Stimulated activated naive CD8-positive, alpha-beta T cell treated with anti-CD3 and anti-CD28 coated beads, Interleukin-15, amount 100 ng/mL, for 72 hours (primary cell): ENCODE results near the gene ANKS4B.

ENCODE experiments used
- ATAC-seq: fragments of 150-1000 bp; cut with Tn5 transposase; 2 replicates; pipeline ENCODE4 v1.10.0; 2021; ENCODE audit warnings: mild to moderate bottlenecking, moderate library complexity
- DNase-seq, 2 donors: peaks; one replicate each; pipeline ENCODE4 v3.0.0; 2021 to 2022
- H3K27ac Mint-ChIP-seq, 2 donors: one replicate each; pipeline ENCODE4 v1.8.0; 2022; ENCODE audit warnings: mild to moderate bottlenecking in 2 of 2, mixed read lengths in 2 of 2, moderate library complexity in 2 of 2
- H3K27me3 Mint-ChIP-seq: one replicate; pipeline ENCODE4 v1.8.0; 2022; ENCODE audit warnings: mixed read lengths
- H3K4me1 Mint-ChIP-seq: one replicate; pipeline ENCODE4 v1.8.0; 2022; ENCODE audit warnings: mild to moderate bottlenecking, mixed read lengths
- H3K4me3 Mint-ChIP-seq, 2 donors: one replicate each; pipeline ENCODE4 v1.8.0; 2022; ENCODE audit warnings: mild to moderate bottlenecking in 2 of 2, mixed read lengths in 2 of 2, moderate library complexity in 1 of 2
- H3K9me3 Mint-ChIP-seq, 2 donors: one replicate each; pipeline ENCODE4 v1.8.0; 2022; ENCODE audit warnings: mixed read lengths in 2 of 2

ANKS4B gene

GRCh38 chr16:21205303-21205702 lies 28.2 kb upstream of the ANKS4B start:
- Mint-ChIP-seq H3K27me3 (peaks cover 37% of the 10 kb centered on the region), H3K4me3 (no peak overlapping the region), H3K9me3 (no peaks in the 10 kb centered on the region), H3K27ac (no peak overlapping the region), H3K4me1 (no peaks in the 10 kb centered on the region)
- DNase-seq (no peak), ATAC-seq (no peak)

- ATAC-seq (no peak), DNase-seq (no peak)
- no peak overlapping the region for H3K27ac Mint-ChIP-seq
- H3K4me1 Mint-ChIP-seq, result no peaks in the 10 kb centered on the region
- H3K27me3 Mint-ChIP-seq, result peaks cover 33% of the 10 kb centered on the region
- no peaks in the 10 kb centered on the region for H3K9me3 Mint-ChIP-seq
- no peak overlapping the region for H3K4me3 Mint-ChIP-seq
Observed at GRCh38 chr16:21206550-21206949, 26.9 kb upstream of the ANKS4B start.

GRCh38 chr16:21208446-21209230 lies 24.9 kb upstream of the ANKS4B start:
- DNase-seq (no peak), ATAC-seq (no peak)
- no peaks in the 10 kb centered on the region for H3K4me1 Mint-ChIP-seq
- H3K27me3 Mint-ChIP-seq, result peaks cover 33% of the 10 kb centered on the region
- peak overlapping the region in 1 of 2 donors; percentile 20 for H3K27ac Mint-ChIP-seq
- no peak overlapping the region for H3K4me3 Mint-ChIP-seq
- no peaks in the 10 kb centered on the region for H3K9me3 Mint-ChIP-seq

- no peaks in the 10 kb centered on the region for H3K9me3 Mint-ChIP-seq
- no peak within 1 kb of the TSS for H3K27ac Mint-ChIP-seq
- DNase-seq (no peak), ATAC-seq (no peak)
- no peaks in the 10 kb centered on the region for H3K4me1 Mint-ChIP-seq
- H3K27me3 Mint-ChIP-seq, result peaks cover 47% of the 10 kb centered on the region
- no peak within 1 kb of the TSS for H3K4me3 Mint-ChIP-seq
Observed at GRCh38 chr16:21211486-21211885, 22.0 kb upstream of the ANKS4B start, which contains the start of gene ZP2. Gene ZP2 (minus strand): TSS chr16:21211574. CDS start chr16:21211547, 27 bp downstream.

GRCh38 chr16:21214086-21214485 lies 19.4 kb upstream of the ANKS4B start:
- H3K4me1 Mint-ChIP-seq, result no peaks in the 10 kb centered on the region
- H3K4me3 Mint-ChIP-seq, result no peak overlapping the region
- H3K27me3 Mint-ChIP-seq, result peaks cover 52% of the 10 kb centered on the region
- no peak for ATAC-seq
- DNase-seq, result no peak
- H3K27ac Mint-ChIP-seq, result no peak overlapping the region
- no peaks in the 10 kb centered on the region for H3K9me3 Mint-ChIP-seq

GRCh38 chr16:21217121-21217520 lies 16.4 kb upstream of the ANKS4B start:
- Mint-ChIP-seq H3K27me3 (peaks cover 50% of the 10 kb centered on the region), H3K27ac (no peak overlapping the region), H3K4me3 (no peak overlapping the region), H3K4me1 (no peaks in the 10 kb centered on the region), H3K9me3 (no peaks in the 10 kb centered on the region)
- DNase-seq (no peak), ATAC-seq (no peak)

GRCh38 chr16:21218153-21218552 lies 15.3 kb upstream of the ANKS4B start:
- DNase-seq (no peak), ATAC-seq (no peak)
- Mint-ChIP-seq H3K9me3 (no peaks in the 10 kb centered on the region), H3K27me3 (peaks cover 45% of the 10 kb centered on the region), H3K4me3 (no peak overlapping the region), H3K27ac (no peak overlapping the region), H3K4me1 (no peaks in the 10 kb centered on the region)

GRCh38 chr16:21219551-21219950 lies 13.9 kb upstream of the ANKS4B start:
- Mint-ChIP-seq H3K27ac (no peak overlapping the region), H3K4me1 (peaks cover 7% of the 10 kb centered on the region), H3K9me3 (no peaks in the 10 kb centered on the region), H3K27me3 (peaks cover 42% of the 10 kb centered on the region), H3K4me3 (no peak overlapping the region)
- ATAC-seq, result no peak
- DNase-seq, result no peak

GRCh38 chr16:21222495-21223337 lies 10.8 kb upstream of the ANKS4B start:
- Mint-ChIP-seq H3K9me3 (no peaks in the 10 kb centered on the region), H3K4me3 (no peak overlapping the region), H3K27me3 (peaks cover 47% of the 10 kb centered on the region), H3K4me1 (peaks cover 17% of the 10 kb centered on the region), H3K27ac (no peak overlapping the region)
- DNase-seq (no peak), ATAC-seq (no peak)

GRCh38 chr16:21223787-21224186 lies 9.7 kb upstream of the ANKS4B start:
- H3K4me3 Mint-ChIP-seq, result no peak overlapping the region
- H3K27me3 Mint-ChIP-seq, result peaks cover 58% of the 10 kb centered on the region
- no peak for ATAC-seq
- peaks cover 17% of the 10 kb centered on the region for H3K4me1 Mint-ChIP-seq
- no peaks in the 10 kb centered on the region for H3K9me3 Mint-ChIP-seq
- no peak for DNase-seq
- H3K27ac Mint-ChIP-seq, result no peak overlapping the region

- peak; percentile 67 for ATAC-seq
- H3K9me3 Mint-ChIP-seq, result no peaks in the 10 kb centered on the region
- no peak overlapping the region for H3K4me3 Mint-ChIP-seq
Observed at GRCh38 chr16:21224800-21225199, 8.7 kb upstream of the ANKS4B start.

GRCh38 chr16:21226749-21227148 lies 6.8 kb upstream of the ANKS4B start:
- DNase-seq (no peak), ATAC-seq (no peak)
- Mint-ChIP-seq H3K27me3 (peaks cover 63% of the 10 kb centered on the region), H3K9me3 (no peaks in the 10 kb centered on the region), H3K4me3 (no peak overlapping the region), H3K4me1 (peaks cover 17% of the 10 kb centered on the region), H3K27ac (no peak overlapping the region)

More at GRCh38 chr16:21224800-21225199, 8.7 kb upstream of the ANKS4B start:
- peaks cover 64% of the 10 kb centered on the region for H3K27me3 Mint-ChIP-seq
- peaks cover 17% of the 10 kb centered on the region for H3K4me1 Mint-ChIP-seq
- H3K27ac Mint-ChIP-seq, result no peak overlapping the region
- DNase-seq, result peak in 1 of 2 donors; percentile 21

- ATAC-seq, result no peak
- Mint-ChIP-seq H3K4me3 (no peak overlapping the region), H3K27me3 (peaks cover 65% of the 10 kb centered on the region), H3K27ac (no peak overlapping the region), H3K9me3 (no peaks in the 10 kb centered on the region), H3K4me1 (peaks cover 17% of the 10 kb centered on the region)
- DNase-seq, result no peak
Observed at GRCh38 chr16:21227866-21228265, 5.6 kb upstream of the ANKS4B start.

GRCh38 chr16:21228361-21228872 lies 5.1 kb upstream of the ANKS4B start:
- Mint-ChIP-seq H3K27ac (no peak overlapping the region), H3K4me1 (peaks cover 17% of the 10 kb centered on the region), H3K9me3 (no peaks in the 10 kb centered on the region), H3K4me3 (no peak overlapping the region), H3K27me3 (peaks cover 71% of the 10 kb centered on the region)
- ATAC-seq, result no peak
- no peak for DNase-seq

- DNase-seq (no peak), ATAC-seq (no peak)
- H3K27me3 Mint-ChIP-seq, result peaks cover 63% of the 10 kb centered on the region
- no peaks in the 10 kb centered on the region for H3K4me1 Mint-ChIP-seq
- H3K9me3 Mint-ChIP-seq, result peaks cover 0 to 5% of the 10 kb centered on the region in 2 donors
- no peak overlapping the region for H3K27ac Mint-ChIP-seq
- no peak overlapping the region for H3K4me3 Mint-ChIP-seq
Observed at GRCh38 chr16:21233045-21233520, 416 bp upstream of the ANKS4B start.

GRCh38 chr16:21235199-21235585 lies 1.7 kb downstream of the ANKS4B start:
- DNase-seq, result no peak
- ATAC-seq, result no peak
- no peaks in the 10 kb centered on the region for H3K4me1 Mint-ChIP-seq
- H3K9me3 Mint-ChIP-seq, result peaks cover 0 to 5% of the 10 kb centered on the region in 2 donors
- no peak overlapping the region for H3K4me3 Mint-ChIP-seq
- no peak overlapping the region for H3K27ac Mint-ChIP-seq
- H3K27me3 Mint-ChIP-seq, result peaks cover 45% of the 10 kb centered on the region
